Upper lobe of right lung (tissue), 1 donor: Measurements from ENCODE around the gene MALL. TPM values are rescaled to one million over a fixed set of nuclear protein-coding genes. Genes with fewer than 3 reads are reported as not detected.
"Not testable (repeated sequence)": the region's sequence is repeated elsewhere in the genome, so short reads cannot be mapped to it uniquely, and the experiment has no call there.

ENCODE experiments used
- ATAC-seq: fragments of 200-7000 bp; cut with Tn5 transposase; one replicate; pipeline ENCODE4 v1.9.1; 2020; ENCODE audit warnings: mild to moderate bottlenecking, moderate library complexity
- DNase-seq: peaks from one replicate; pipeline ENCODE4 v3.0.0-alpha.2; 2020
- H3K27ac ChIP-seq: fragments of 200-600 bp; one replicate; pipeline ENCODE4 v1.8.0; 2022
- H3K27me3 ChIP-seq: fragments of 200-600 bp; one replicate; pipeline ENCODE4 v1.8.0; 2022; ENCODE audit warnings: mild to moderate bottlenecking
- H3K36me3 ChIP-seq: fragments of 200-600 bp; one replicate; pipeline ENCODE4 v1.8.0; 2022
- H3K4me1 ChIP-seq: fragments of 200-600 bp; one replicate; pipeline ENCODE4 v1.8.0; 2022
- H3K4me3 ChIP-seq: fragments of 200-600 bp; one replicate; pipeline ENCODE4 v1.8.0; 2022; ENCODE audit warnings: mild to moderate bottlenecking
- H3K9me3 ChIP-seq: fragments of 200-600 bp; one replicate; pipeline ENCODE4 v1.8.0; 2022
- CTCF ChIP-seq: fragments of 200-600 bp; IDR thresholded peaks from one replicate; pipeline ENCODE4 v1.8.0; 2022; ENCODE audit warnings: antibody characterized with exemption
- intact Hi-C: fragments of 100-400 bp; cut with DNase I; formaldehyde crosslinking; loops from one replicate; pipeline ENCODE4 v1.11.0; 2022
- total RNA-seq: library from RNA; stranded (reverse); fragmentation: NEBNext Ultra II Directional; extraction: Animal tissue kit (Norgen Biotek cat#: 25700); gene quantifications from one replicate; pipeline ENCODE4 v1.2.1, GENCODE V29; 2021
- donor health status: DM: no; HTN: yes; CAD: no; lungs with severe emphysema.

Gene MALL
- total RNA-seq, 1 donor from 2014 or later = 154 TPM

- TF ChIP-seq CTCF = no peak
- DNase-seq = peak; percentile 32
- Histone ChIP-seq H3K4me1 (peaks cover 44% of the 10 kb centered on the region), H3K9me3 (no peaks in the 10 kb centered on the region), H3K27me3 (no peaks in the 10 kb centered on the region), H3K4me3 (no peak overlapping the region), H3K36me3 (no peaks in the 10 kb centered on the region), H3K27ac (peak overlapping the region; percentile 47)
- ATAC-seq = no peak
- intact Hi-C loops = no loop called here
Observed at GRCh38 chr2:110099038-110099425, 16.6 kb downstream of the MALL start.

- DNase-seq = peak; percentile 78
Observed at GRCh38 chr2:110097506-110098220, 18.0 kb downstream of the MALL start.

GRCh38 chr2:110095994-110096633 is 19.5 kb downstream of the MALL start:
- TF ChIP-seq CTCF = no peak
- no peaks in the 10 kb centered on the region for H3K9me3 ChIP-seq
- H3K4me3 ChIP-seq = no peak overlapping the region
- no peaks in the 10 kb centered on the region for H3K27me3 ChIP-seq
- peak overlapping the region; percentile 58 for H3K27ac ChIP-seq
- DNase-seq = peak; percentile 50
- no peaks in the 10 kb centered on the region for H3K36me3 ChIP-seq
- no peak for ATAC-seq
- intact Hi-C loops = no loop called here
- peaks cover 33% of the 10 kb centered on the region for H3K4me1 ChIP-seq

More at GRCh38 chr2:110097506-110098220, 18.0 kb downstream of the MALL start:
- no peak for TF ChIP-seq CTCF
- no peak overlapping the region for H3K4me3 ChIP-seq
- H3K27me3 ChIP-seq = no peaks in the 10 kb centered on the region
- intact Hi-C loops = no loop called here
- H3K4me1 ChIP-seq = peaks cover 44% of the 10 kb centered on the region
- H3K9me3 ChIP-seq = no peaks in the 10 kb centered on the region
- peak overlapping the region; percentile 42 for H3K27ac ChIP-seq
- peak; percentile 66 for ATAC-seq
- no peaks in the 10 kb centered on the region for H3K36me3 ChIP-seq

GRCh38 chr2:110094884-110095534 is 20.6 kb downstream of the MALL start:
- H3K27me3 ChIP-seq, H3K9me3 ChIP-seq, DNase-seq, intact Hi-C loops, H3K36me3 ChIP-seq, H3K4me3 ChIP-seq: not testable (repeated sequence)
- peak overlapping the region; percentile 58 for H3K27ac ChIP-seq
- peak; percentile 69 for ATAC-seq
- H3K4me1 ChIP-seq = peaks cover 23% of the 10 kb centered on the region

- H3K27me3 ChIP-seq, intact Hi-C loops, ATAC-seq, H3K36me3 ChIP-seq, DNase-seq, H3K27ac ChIP-seq, H3K4me3 ChIP-seq, H3K9me3 ChIP-seq: not testable (repeated sequence)
- H3K4me1 ChIP-seq = peaks cover 12% of the 10 kb centered on the region
Observed at GRCh38 chr2:110093924-110094323, 21.7 kb downstream of the MALL start.

GRCh38 chr2:110090164-110090563 is 25.5 kb downstream of the MALL start:
- H3K4me1 ChIP-seq, H3K4me3 ChIP-seq, H3K27me3 ChIP-seq, intact Hi-C loops, H3K9me3 ChIP-seq, ATAC-seq, DNase-seq, H3K27ac ChIP-seq, H3K36me3 ChIP-seq: not testable (repeated sequence)

GRCh38 chr2:110083757-110084156 is 31.9 kb downstream of the MALL start:
- H3K27me3 ChIP-seq, intact Hi-C loops, ATAC-seq, H3K27ac ChIP-seq, H3K9me3 ChIP-seq, H3K4me3 ChIP-seq, H3K36me3 ChIP-seq, H3K4me1 ChIP-seq, DNase-seq: not testable (repeated sequence)

- H3K9me3 ChIP-seq, H3K27ac ChIP-seq, H3K4me1 ChIP-seq, ATAC-seq, H3K36me3 ChIP-seq, H3K27me3 ChIP-seq, DNase-seq, H3K4me3 ChIP-seq, intact Hi-C loops: not testable (repeated sequence)
Observed at GRCh38 chr2:110083162-110083561, 32.5 kb downstream of the MALL start.

GRCh38 chr2:110078104-110078503 is 37.5 kb downstream of the MALL start:
- H3K9me3 ChIP-seq, H3K36me3 ChIP-seq, intact Hi-C loops, DNase-seq, H3K27ac ChIP-seq, ATAC-seq, H3K27me3 ChIP-seq, H3K4me3 ChIP-seq, H3K4me1 ChIP-seq: not testable (repeated sequence)

- intact Hi-C loops, H3K4me3 ChIP-seq, H3K27ac ChIP-seq, H3K4me1 ChIP-seq, H3K36me3 ChIP-seq, H3K9me3 ChIP-seq, DNase-seq, H3K27me3 ChIP-seq: not testable (repeated sequence)
- ATAC-seq = peak; percentile 57
Observed at GRCh38 chr2:110075896-110076295, 39.7 kb downstream of the MALL start.

GRCh38 chr2:110069869-110070268 is 45.8 kb downstream of the MALL start:
- peak; percentile 56 for DNase-seq
- H3K4me3 ChIP-seq, H3K27ac ChIP-seq, H3K36me3 ChIP-seq, intact Hi-C loops, ATAC-seq, H3K9me3 ChIP-seq, H3K4me1 ChIP-seq, H3K27me3 ChIP-seq: not testable (repeated sequence)
